Common myeloid progenitor, CD34-positive (primary cell): ENCODE measurements around the gene SLC22A23.
A peak's percentile ranks its signal among the peaks of the same experiment; 100 is the strongest.

Source experiments
- CTCF ChIA-PET: fragments of 350-600 bp; sonication (Branson Sonifier 250); formaldehyde crosslinking; loops from one replicate; lab custom pipeline; 2021; ENCODE audit warnings: antibody characterized with exemption; lab: Charles Lee
- POLR2A ChIA-PET: fragments of 350-600 bp; sonication (Branson Sonifier 250); formaldehyde crosslinking; loops from one replicate; lab custom pipeline; 2021; ENCODE audit warnings: antibody characterized with exemption; lab: Charles Lee
- DNase-seq, 3 donors: peaks; one replicate each; pipeline versions ENCODE4 v3.0.0 to v3.0.0-alpha.2; 2013
- H3K27ac ChIP-seq, 2 experiments: 1 replicate in 1 of 2; 2 replicates in 1 of 2; pipeline ENCODE4 v1.7.0; 2013; ENCODE audit warnings: inconsistent platforms in 2 of 2, low read length in 2 of 2, mild to moderate bottlenecking in 2 of 2, low read depth in 1 of 2, moderate library complexity in 1 of 2; ENCODE audit not compliant: severe bottlenecking in 2 of 2, insufficient read depth in 1 of 2, poor library complexity in 1 of 2
- H3K27me3 ChIP-seq, 5 experiments: replicated peaks in 2 of 5; 1 replicate in 3 of 5; 2 replicates in 2 of 5; pipeline versions ENCODE4 v1.6.1 to v1.7.0; 2013; ENCODE audit warnings: low read length in 4 of 5, mild to moderate bottlenecking in 2 of 5, moderate library complexity in 2 of 5, inconsistent platforms in 1 of 5; ENCODE audit not compliant: insufficient read depth in 5 of 5, control insufficient read depth in 4 of 5
- H3K36me3 ChIP-seq, 4 experiments: 1 replicate in 2 of 4; 2 replicates in 2 of 4; pipeline versions ENCODE4 v1.6.1 to v1.7.0; 2013; ENCODE audit warnings: low read length in 3 of 4, control low read depth in 1 of 4, mild to moderate bottlenecking in 1 of 4; ENCODE audit not compliant: control insufficient read depth in 4 of 4, insufficient read depth in 4 of 4
- H3K4me1 ChIP-seq, 4 experiments: 1 replicate in 3 of 4; 2 replicates in 1 of 4; pipeline versions ENCODE4 v1.6.1 to v1.7.1; 2013; ENCODE audit warnings: low read length in 3 of 4, mild to moderate bottlenecking in 3 of 4, control low read depth in 1 of 4, inconsistent platforms in 1 of 4, moderate library complexity in 1 of 4; ENCODE audit not compliant: control insufficient read depth in 4 of 4, insufficient read depth in 4 of 4; ENCODE audit errors: control extremely low read depth in 1 of 4
- H3K4me3 ChIP-seq, 7 experiments: 1 replicate in 4 of 7; 2 replicates in 3 of 7; pipeline versions ENCODE4 v1.5.1 to v1.7.0; 2013; ENCODE audit warnings: mild to moderate bottlenecking in 7 of 7, low read length in 6 of 7, moderate library complexity in 6 of 7, inconsistent platforms in 2 of 7, low read depth in 2 of 7, control low read depth in 1 of 7; ENCODE audit not compliant: insufficient read depth in 4 of 7, control insufficient read depth in 1 of 7; ENCODE audit errors: extremely low read depth in 1 of 7
- H3K9me3 ChIP-seq, 5 experiments: 1 replicate in 4 of 5; 2 replicates in 1 of 5; pipeline versions ENCODE4 v1.6.1 to v1.7.1; 2013; ENCODE audit warnings: low read length in 4 of 5, mild to moderate bottlenecking in 2 of 5, inconsistent platforms in 1 of 5, low read depth in 1 of 5, moderate library complexity in 1 of 5; ENCODE audit not compliant: control insufficient read depth in 4 of 5, insufficient read depth in 2 of 5; ENCODE audit errors: control extremely low read depth in 1 of 5
- WGBS: methylation state at CpG from one replicate; pipeline ENCODE4 v1.1.5; 2013; ENCODE audit not compliant: insufficient coverage; 5-methylcytosine and 5-hydroxymethylcytosine counted together

The SLC22A23 gene

GRCh38 chr6:3294921-3295871, 161.7 kb downstream of the SLC22A23 start:
- Histone ChIP-seq H3K36me3 (no peaks in the 10 kb centered on the region), H3K9me3 (no peaks in the 10 kb centered on the region), H3K4me3 (no peak overlapping the region), H3K4me1 (no peaks in the 10 kb centered on the region), H3K27ac (no peak overlapping the region), H3K27me3 (no peaks in the 10 kb centered on the region)
- POLR2A ChIA-PET, result no interaction called here
- no peak for DNase-seq
- WGBS, result 83% methylated on average over 25 of the region's 29 CpGs
- CTCF ChIA-PET, result interaction anchor here (1.2 to 2.2 kb wide), 3 partner anchors 9 to 26 kb away, joined by 3 to 6 read pairs (median 5); no protein-coding TSS in a partner anchor

DNA sequence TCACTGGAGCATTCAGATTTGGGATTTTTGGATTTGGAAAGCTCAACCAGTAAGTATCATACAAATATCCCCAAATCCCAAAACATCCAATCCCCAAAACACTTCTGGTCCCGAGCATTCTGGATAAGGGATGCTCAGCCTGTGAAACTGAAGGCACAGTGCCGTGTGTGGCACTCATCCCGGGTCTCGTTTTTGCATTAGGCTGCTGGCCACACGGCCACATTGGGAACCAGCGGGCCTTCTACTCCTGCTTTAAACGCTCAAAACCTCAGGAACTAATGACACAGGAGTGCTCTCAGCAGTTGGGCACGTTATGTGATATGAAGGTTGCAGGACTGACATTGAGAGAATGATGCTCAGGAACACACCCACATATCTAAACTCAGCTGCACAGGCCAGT, 162.5 kb downstream of the SLC22A23 start:
- no peak for DNase-seq
- no peak overlapping the region for H3K4me3 ChIP-seq
- H3K36me3 ChIP-seq, result no peaks in the 10 kb centered on the region
- no peaks in the 10 kb centered on the region for H3K9me3 ChIP-seq
- H3K4me1 ChIP-seq, result no peaks in the 10 kb centered on the region
- WGBS, result 82% methylated on average over 7 of the region's 8 CpGs
- ChIA-PET POLR2A (no interaction called here), CTCF (no interaction called here)
- no peaks in the 10 kb centered on the region for H3K27me3 ChIP-seq
- H3K27ac ChIP-seq, result no peak overlapping the region

DNA sequence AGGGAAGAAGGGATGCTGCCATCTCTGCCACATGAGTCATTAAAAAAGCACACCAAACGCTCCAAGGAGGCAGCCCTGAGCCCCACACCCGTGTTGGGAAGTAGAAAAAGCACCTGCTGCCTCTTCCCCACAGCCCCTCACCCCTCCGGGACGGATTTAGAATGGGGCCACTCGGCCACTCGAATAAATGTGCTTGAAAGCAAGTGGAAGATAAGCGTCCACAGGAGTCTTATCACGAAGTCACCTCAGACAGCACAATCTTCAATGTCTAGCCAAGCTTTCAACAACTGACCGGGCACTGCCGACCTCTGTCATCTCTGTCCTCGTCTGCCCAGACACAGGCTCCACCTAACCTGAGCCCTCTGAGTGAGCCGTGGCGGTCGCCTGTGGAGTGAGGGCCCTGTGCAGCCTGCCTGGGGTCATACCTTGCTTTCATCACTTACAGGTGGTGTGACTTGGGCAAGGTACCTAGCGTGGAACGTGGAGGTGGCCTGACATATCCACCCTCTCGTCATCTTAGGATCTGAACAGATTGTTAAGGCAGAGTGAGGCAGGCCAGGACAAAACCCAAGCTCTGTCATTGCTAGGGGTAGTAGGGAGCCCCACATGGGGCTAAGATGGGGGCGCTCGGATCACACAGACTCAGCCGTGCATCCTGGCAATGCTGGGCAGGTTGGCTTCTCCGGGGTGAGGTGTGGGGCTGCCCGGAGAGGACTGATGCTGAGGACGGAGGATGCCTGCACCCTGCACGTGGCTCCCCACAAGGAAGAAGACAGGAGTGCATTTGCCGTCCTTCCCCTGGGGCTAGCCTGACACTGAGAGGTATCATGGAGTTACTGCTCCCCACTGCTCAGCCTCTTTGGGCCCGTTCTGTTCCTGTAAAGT, 163.3 kb downstream of the SLC22A23 start:
- WGBS, result 96% methylated on average over 22 of the region's 26 CpGs
- no peak for DNase-seq
- no peaks in the 10 kb centered on the region for H3K27me3 ChIP-seq
- ChIA-PET CTCF (no interaction called here), POLR2A (no interaction called here)
- H3K36me3 ChIP-seq, result no peaks in the 10 kb centered on the region
- H3K9me3 ChIP-seq, result no peaks in the 10 kb centered on the region
- no peaks in the 10 kb centered on the region for H3K4me1 ChIP-seq
- no peak overlapping the region for H3K4me3 ChIP-seq
- H3K27ac ChIP-seq, result no peak overlapping the region

GRCh38 chr6:3292431-3293197, 164.2 kb downstream of the SLC22A23 start:
- no peaks in the 10 kb centered on the region for H3K36me3 ChIP-seq
- CTCF ChIA-PET, result interaction anchor here (1.5 kb wide), 1 partner anchor 439 kb away, joined by 3 read pairs; no protein-coding TSS in a partner anchor
- 95% methylated on average over 29 of the region's 32 CpGs for WGBS
- H3K9me3 ChIP-seq, result no peaks in the 10 kb centered on the region
- peaks cover 0 to 2% (median 0%) of the 10 kb centered on the region in 4 experiments for H3K4me1 ChIP-seq
- no peak overlapping the region for H3K4me3 ChIP-seq
- no peak overlapping the region for H3K27ac ChIP-seq
- no peak for DNase-seq
- POLR2A ChIA-PET, result interaction anchor here (0.7 kb wide), 1 partner anchor 449 kb away, joined by 3 read pairs; no protein-coding TSS in a partner anchor
- no peaks in the 10 kb centered on the region for H3K27me3 ChIP-seq

- Histone ChIP-seq H3K4me1 (peaks cover 0 to 2% (median 0%) of the 10 kb centered on the region in 4 experiments), H3K27ac (no peak overlapping the region), H3K27me3 (no peaks in the 10 kb centered on the region), H3K9me3 (no peaks in the 10 kb centered on the region), H3K36me3 (peaks cover 0 to 4% (median 0%) of the 10 kb centered on the region in 4 experiments), H3K4me3 (no peak overlapping the region)
- DNase-seq, result peak in 1 of 3 donors; percentile 43
- 94% methylated on average over 6 of the region's 7 CpGs for WGBS
- CTCF ChIA-PET, result interaction anchor here (0.6 to 1.5 kb wide), 2 partner anchors 13 to 439 kb away, joined by 3 read pairs; no protein-coding TSS in a partner anchor
- POLR2A ChIA-PET, result no interaction called here
Observed at GRCh38 chr6:3291987-3292386, 164.9 kb downstream of the SLC22A23 start.

- DNase-seq, result no peak
- Histone ChIP-seq H3K4me1 (peaks cover 0 to 2% (median 0%) of the 10 kb centered on the region in 4 experiments), H3K9me3 (no peaks in the 10 kb centered on the region), H3K36me3 (peaks cover 0 to 4% (median 0%) of the 10 kb centered on the region in 4 experiments), H3K27me3 (no peaks in the 10 kb centered on the region), H3K4me3 (no peak overlapping the region), H3K27ac (no peak overlapping the region)
- WGBS, result 93% methylated on average over 3 of the region's 4 CpGs
- ChIA-PET POLR2A (no interaction called here), CTCF (interaction anchor here (0.6 to 1.5 kb wide), 2 partner anchors 12 to 440 kb away, joined by 3 read pairs; no protein-coding TSS in a partner anchor)
Observed at GRCh38 chr6:3291346-3291745, 165.5 kb downstream of the SLC22A23 start.
